ENCODE results near the gene LRCH2. TPM values are rescaled to one million over a fixed set of nuclear protein-coding genes. Genes with fewer than 3 reads are reported as not detected.
A peak's percentile ranks its signal among the peaks of the same experiment; 100 is the strongest.
"Not testable (repeated sequence)": the region's sequence is repeated elsewhere in the genome, so short reads cannot be mapped to it uniquely, and the experiment has no call there.

LRCH2 gene
- total RNA-seq, 6 experiments from 2014 or later, result 0.07 to 0.23 (median 0.12) TPM

GRCh38 chrX:115229337-115230003, 4.4 kb downstream of the LRCH2 start:
- ATAC-seq, result peak in 2 of 4 donors; percentile 23 to 64
- TF ChIP-seq POLR2A (IDR thresholded peaks at IDR 0.05), result no peak
- no peak for TF ChIP-seq CTCF (IDR thresholded peaks at IDR 0.05)
- intact Hi-C loops (cut with DNase I), result no loop called here
- 7% methylated on average over 4 of the region's 4 CpGs for WGBS (ENCODE audit: insufficient coverage, low coverage, low lambda C conversion rate, missing lambda C conversion rate)
- Histone ChIP-seq H3K27ac (no peak overlapping the region), H3K4me3 (no peak overlapping the region), H3K4me1 (no peaks in the 10 kb centered on the region), H3K36me3 (no peaks in the 10 kb centered on the region), H3K9me3 (no peaks in the 10 kb centered on the region), H3K27me3 (no peaks in the 10 kb centered on the region)
- no peak for DNase-seq

- intact Hi-C loops (cut with DNase I), result no loop called here
- Histone ChIP-seq H3K27me3 (peaks cover 0 to 2% of the 10 kb centered on the region in 2 donors), H3K4me1 (no peaks in the 10 kb centered on the region), H3K4me3 (no peak overlapping the region), H3K27ac (no peak overlapping the region), H3K9me3 (no peaks in the 10 kb centered on the region), H3K36me3 (no peaks in the 10 kb centered on the region)
- WGBS (ENCODE audit: insufficient coverage, low coverage, low lambda C conversion rate, missing lambda C conversion rate), result 0% methylated on average over 1 of the region's 1 CpG
- no peak for DNase-seq
- ATAC-seq, result peak; percentile 47 to 82 (median 70)
- TF ChIP-seq CTCF (IDR thresholded peaks at IDR 0.05) (peak; percentile 22 to 45 (median 36)), POLR2A (IDR thresholded peaks at IDR 0.05) (no peak)
Observed at GRCh38 chrX:115226929-115227328, 7.0 kb downstream of the LRCH2 start.

GRCh38 chrX:115217346-115217745, 16.6 kb downstream of the LRCH2 start:
- WGBS (ENCODE audit: insufficient coverage, low coverage, low lambda C conversion rate, missing lambda C conversion rate), result 73% methylated on average over 4 of the region's 4 CpGs

GRCh38 chrX:115214605-115215004, 19.3 kb downstream of the LRCH2 start:
- Histone ChIP-seq H3K27me3 (no peaks in the 10 kb centered on the region), H3K9me3 (no peaks in the 10 kb centered on the region), H3K36me3 (no peaks in the 10 kb centered on the region), H3K4me3 (no peak overlapping the region), H3K4me1 (no peaks in the 10 kb centered on the region), H3K27ac (no peak overlapping the region)
- intact Hi-C loops (cut with DNase I), result no loop called here
- ATAC-seq (no peak), DNase-seq (no peak)
- WGBS (ENCODE audit: insufficient coverage, low coverage, low lambda C conversion rate, missing lambda C conversion rate), result 43% methylated on average over 3 of the region's 3 CpGs
- TF ChIP-seq POLR2A (IDR thresholded peaks at IDR 0.05) (no peak), CTCF (IDR thresholded peaks at IDR 0.05) (no peak)

More at GRCh38 chrX:115217346-115217745, 16.6 kb downstream of the LRCH2 start:
- H3K9me3 ChIP-seq; H3K36me3 ChIP-seq; intact Hi-C loops (cut with DNase I); H3K4me3 ChIP-seq; H3K27ac ChIP-seq; H3K27me3 ChIP-seq; H3K4me1 ChIP-seq; DNase-seq; ATAC-seq: not testable (repeated sequence)

- intact Hi-C loops (cut with DNase I), result no loop called here
- DNase-seq (no peak), ATAC-seq (no peak)
- TF ChIP-seq POLR2A (IDR thresholded peaks at IDR 0.05) (no peak), CTCF (IDR thresholded peaks at IDR 0.05) (no peak)
- Histone ChIP-seq H3K4me3 (no peak overlapping the region), H3K36me3 (no peaks in the 10 kb centered on the region), H3K9me3 (no peaks in the 10 kb centered on the region), H3K27me3 (no peaks in the 10 kb centered on the region), H3K27ac (no peak overlapping the region), H3K4me1 (no peaks in the 10 kb centered on the region)
- WGBS (ENCODE audit: insufficient coverage, low coverage, low lambda C conversion rate, missing lambda C conversion rate), result 50% methylated on average over 1 of the region's 1 CpG
Observed at GRCh38 chrX:115214151-115214550, 19.7 kb downstream of the LRCH2 start.

- DNase-seq; ATAC-seq; H3K9me3 ChIP-seq; H3K4me1 ChIP-seq; intact Hi-C loops (cut with DNase I); H3K27ac ChIP-seq; H3K4me3 ChIP-seq; H3K27me3 ChIP-seq; H3K36me3 ChIP-seq: not testable (repeated sequence)
Observed at GRCh38 chrX:115209547-115209946, 24.3 kb downstream of the LRCH2 start.
